Liver (tissue), 9 donors: Measurements from ENCODE around the gene AARSD1. TPM values are rescaled to one million over a fixed set of nuclear protein-coding genes. Genes with fewer than 3 reads are reported as not detected.
"Not testable (repeated sequence)": the region's sequence is repeated elsewhere in the genome, so short reads cannot be mapped to it uniquely, and the experiment has no call there.

Source experiments
- DNase-seq: peaks from one replicate; pipeline ENCODE4 v3.0.0-alpha.2; 2017; ENCODE audit warnings: low spot score
- H3K27ac ChIP-seq, 2 donors: one replicate each; pipeline ENCODE4 v1.7.0; 2013; ENCODE audit warnings: inconsistent platforms in 2 of 2, low read length in 2 of 2, control low read depth in 1 of 2, low read depth in 1 of 2, mild to moderate bottlenecking in 1 of 2
- H3K27me3 ChIP-seq, 4 donors: one replicate each; pipeline versions ENCODE4 v1.6.1 to v1.7.0; 2013; ENCODE audit warnings: low read length in 3 of 4, inconsistent platforms in 1 of 4, mild to moderate bottlenecking in 1 of 4, moderate library complexity in 1 of 4; ENCODE audit not compliant: control insufficient read depth in 4 of 4, insufficient read depth in 4 of 4
- H3K36me3 ChIP-seq, 4 donors: one replicate each; pipeline versions ENCODE4 v1.6.1 to v1.7.0; 2013; ENCODE audit warnings: low read length in 3 of 4, mild to moderate bottlenecking in 3 of 4, low read depth in 1 of 4, moderate library complexity in 1 of 4; ENCODE audit not compliant: control insufficient read depth in 4 of 4, insufficient read depth in 3 of 4
- H3K4me1 ChIP-seq, 4 donors: one replicate each; pipeline versions ENCODE4 v1.6.1 to v1.7.0; 2013; ENCODE audit warnings: low read length in 3 of 4, mild to moderate bottlenecking in 3 of 4, moderate library complexity in 1 of 4; ENCODE audit not compliant: control insufficient read depth in 4 of 4, insufficient read depth in 4 of 4
- H3K4me3 ChIP-seq, 3 donors: one replicate each; pipeline versions ENCODE4 v1.6.1 to v1.7.0; 2013; ENCODE audit warnings: low read length in 3 of 3, control low read depth in 1 of 3, low read depth in 1 of 3, mild to moderate bottlenecking in 1 of 3
- H3K9ac ChIP-seq, 2 donors: one replicate each; pipeline ENCODE4 v1.7.0; 2013; ENCODE audit warnings: low read length in 2 of 2, mild to moderate bottlenecking in 2 of 2, moderate library complexity in 2 of 2, control low read depth in 1 of 2, low read depth in 1 of 2
- H3K9me3 ChIP-seq, 4 donors: one replicate each; pipeline versions ENCODE4 v1.6.1 to v1.7.0; 2013; ENCODE audit warnings: low read length in 3 of 4; ENCODE audit not compliant: control insufficient read depth in 4 of 4
- EGR1 ChIP-seq, 2 donors: IDR thresholded peaks; 2 replicates each; pipeline ENCODE4 v1.6.1; 2016 to 2018; ENCODE audit warnings: antibody characterized with exemption in 2 of 2, low read depth in 2 of 2
- FOXA1 ChIP-seq: IDR thresholded peaks from 2 replicates; pipeline ENCODE4 v1.6.1; 2016; ENCODE audit warnings: antibody characterized with exemption
- FOXA2 ChIP-seq: IDR thresholded peaks from 2 replicates; pipeline ENCODE4 v1.6.1; 2016; ENCODE audit warnings: antibody characterized with exemption
- GABPA ChIP-seq, 2 donors: IDR thresholded peaks in 1 of 2; conservative IDR thresholded peaks in 1 of 2; 2 replicates each; pipeline ENCODE4 v1.6.1; 2016; ENCODE audit warnings: antibody characterized with exemption in 2 of 2, mild to moderate bottlenecking in 1 of 2, moderate library complexity in 1 of 2
- HNF4A ChIP-seq, 2 donors: conservative IDR thresholded peaks; 2 replicates each; pipeline ENCODE4 v1.6.1; 2016; ENCODE audit warnings: antibody characterized with exemption in 2 of 2, mild to moderate bottlenecking in 2 of 2
- HNF4G ChIP-seq: IDR thresholded peaks from 2 replicates; pipeline ENCODE4 v1.6.1; 2016; ENCODE audit warnings: antibody characterized with exemption
- JUND ChIP-seq, 2 donors: IDR thresholded peaks; 2 replicates each; pipeline ENCODE4 v1.6.1; 2016; ENCODE audit warnings: antibody characterized with exemption in 2 of 2
- NR2F2 ChIP-seq: IDR thresholded peaks from 2 replicates; pipeline ENCODE4 v1.6.1; 2016; ENCODE audit warnings: antibody characterized with exemption
- RAD21 ChIP-seq, 2 donors: IDR thresholded peaks; 2 replicates each; pipeline ENCODE4 v1.6.1; 2016; ENCODE audit warnings: antibody characterized with exemption in 2 of 2, mild to moderate bottlenecking in 2 of 2
- RXRA ChIP-seq, 2 donors: IDR thresholded peaks; 2 replicates each; pipeline ENCODE4 v1.6.1; 2017 to 2018; ENCODE audit warnings: antibody characterized with exemption in 2 of 2, mild to moderate bottlenecking in 1 of 2
- SP1 ChIP-seq: IDR thresholded peaks from 2 replicates; pipeline ENCODE4 v1.6.1; 2018; ENCODE audit warnings: antibody characterized with exemption, mild to moderate bottlenecking
- TAF1 ChIP-seq: conservative IDR thresholded peaks from 2 replicates; pipeline ENCODE4 v1.6.1; 2016; ENCODE audit warnings: antibody characterized with exemption, mild to moderate bottlenecking
- YY1 ChIP-seq: IDR thresholded peaks from 2 replicates; pipeline ENCODE4 v1.6.1; 2016; ENCODE audit warnings: antibody characterized with exemption, mild to moderate bottlenecking
- WGBS: extraction: QIAGEN DNeasy Blood & Tissue Kit; methylation state at CpG from one replicate; pipeline ENCODE4 v1.1.7; 2013; 5-methylcytosine and 5-hydroxymethylcytosine counted together
- polyA plus RNA-seq, 2 donors: library from polyadenylated mRNA; stranded (reverse) in 1 of 2; unstranded in 1 of 2; fragments of 200-250 nt in 1 of 2; fragments of >200 nt in 1 of 2; fragmentation: Nextera tagmentation in 1 of 2; extraction: Ambion mirVana in 1 of 2; gene quantifications; one replicate each; pipeline versions ENCODE4 v1.2.1 to v1.2.3, GENCODE V29; 2013 to 2015
- total RNA-seq, 2 donors: library from RNA; depleted of rRNA; stranded (reverse); fragments of >200 nt; gene quantifications; one replicate each; pipeline ENCODE4 v1.2.3, GENCODE V29; 2014
- TF ChIP-seq, protein P1 (sequence below): IDR thresholded peaks from 2 replicates; pipeline ENCODE4 v1.6.1; 2016; ENCODE audit warnings: antibody characterized with exemption, mild to moderate bottlenecking
- TF ChIP-seq, protein P2 (sequence below): fragments of 150-350 bp; IDR thresholded peaks from 2 replicates; pipeline ENCODE4 v1.5.1; 2017; ENCODE audit warnings: improper control_type of control experiment, low read depth, low read length; ENCODE audit not compliant: missing input control
- TF ChIP-seq, protein P3 (sequence below): IDR thresholded peaks from 2 replicates; pipeline ENCODE4 v1.6.1; 2016; ENCODE audit warnings: antibody characterized with exemption
- TF ChIP-seq, protein P4 (sequence below): IDR thresholded peaks from 2 replicates; pipeline ENCODE4 v1.6.1; 2016; ENCODE audit warnings: antibody characterized with exemption
- TF ChIP-seq, protein P5 (sequence below): IDR thresholded peaks from 2 replicates; pipeline ENCODE4 v1.6.1; 2016; ENCODE audit warnings: antibody characterized with exemption
- donor health status: healthy.
- donor health status: healthy.
- donor health status: healthy.
- donor health status: healthy.
- donor health status: healthy.

The AARSD1 gene
- total and polyA plus RNA-seq, 4 donors, result 8.2 to 25.2 (median 19.6) TPM

DNA sequence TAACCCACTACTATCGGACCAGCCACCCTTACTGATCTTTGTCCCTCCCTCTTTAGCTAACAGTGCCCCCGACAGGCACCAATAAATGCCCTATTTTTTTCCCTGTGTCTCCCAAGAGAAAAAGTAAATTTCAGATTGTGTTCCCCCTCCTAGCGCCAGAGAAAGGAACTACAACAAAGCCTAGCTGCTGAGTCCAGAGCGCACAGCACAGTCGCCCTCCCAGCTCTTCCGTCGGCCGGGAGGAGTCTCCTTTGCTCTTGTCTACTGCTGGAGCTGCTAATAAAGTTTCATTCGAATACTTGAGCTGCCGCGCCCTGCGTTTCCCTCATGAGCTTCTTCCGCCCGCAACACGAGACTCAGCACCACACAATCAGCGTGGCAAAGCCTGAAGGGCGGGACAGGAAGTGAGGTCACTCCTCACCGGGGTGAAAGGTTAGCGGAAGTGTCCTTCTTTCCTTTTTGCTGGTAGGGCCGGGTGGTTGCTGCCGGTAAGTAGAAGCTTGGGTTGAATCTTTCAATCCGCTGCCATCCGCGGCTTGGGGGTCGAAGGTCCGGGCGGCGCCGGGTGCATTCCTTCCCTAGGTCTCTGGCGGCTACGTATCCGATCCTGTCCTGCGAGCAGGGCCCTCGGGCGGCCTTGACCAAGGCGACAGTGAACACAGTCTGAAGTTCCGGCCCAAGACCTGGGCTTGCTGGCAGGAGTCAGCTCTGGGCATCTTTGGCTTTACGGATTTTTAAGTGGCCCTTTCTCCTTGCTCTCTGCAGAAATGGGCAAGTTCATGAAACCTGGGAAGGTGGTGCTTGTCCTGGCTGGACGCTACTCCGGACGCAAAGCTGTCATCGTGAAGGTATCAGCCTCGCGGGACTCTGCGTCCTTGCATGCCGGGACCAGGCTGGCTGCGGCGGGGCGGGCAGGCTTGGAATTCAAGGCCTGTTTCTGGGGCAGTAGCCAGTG, 34.0 kb upstream of the AARSD1 start, which contains the start of gene RPL27 (continued):
- TF ChIP-seq, protein P1, sequence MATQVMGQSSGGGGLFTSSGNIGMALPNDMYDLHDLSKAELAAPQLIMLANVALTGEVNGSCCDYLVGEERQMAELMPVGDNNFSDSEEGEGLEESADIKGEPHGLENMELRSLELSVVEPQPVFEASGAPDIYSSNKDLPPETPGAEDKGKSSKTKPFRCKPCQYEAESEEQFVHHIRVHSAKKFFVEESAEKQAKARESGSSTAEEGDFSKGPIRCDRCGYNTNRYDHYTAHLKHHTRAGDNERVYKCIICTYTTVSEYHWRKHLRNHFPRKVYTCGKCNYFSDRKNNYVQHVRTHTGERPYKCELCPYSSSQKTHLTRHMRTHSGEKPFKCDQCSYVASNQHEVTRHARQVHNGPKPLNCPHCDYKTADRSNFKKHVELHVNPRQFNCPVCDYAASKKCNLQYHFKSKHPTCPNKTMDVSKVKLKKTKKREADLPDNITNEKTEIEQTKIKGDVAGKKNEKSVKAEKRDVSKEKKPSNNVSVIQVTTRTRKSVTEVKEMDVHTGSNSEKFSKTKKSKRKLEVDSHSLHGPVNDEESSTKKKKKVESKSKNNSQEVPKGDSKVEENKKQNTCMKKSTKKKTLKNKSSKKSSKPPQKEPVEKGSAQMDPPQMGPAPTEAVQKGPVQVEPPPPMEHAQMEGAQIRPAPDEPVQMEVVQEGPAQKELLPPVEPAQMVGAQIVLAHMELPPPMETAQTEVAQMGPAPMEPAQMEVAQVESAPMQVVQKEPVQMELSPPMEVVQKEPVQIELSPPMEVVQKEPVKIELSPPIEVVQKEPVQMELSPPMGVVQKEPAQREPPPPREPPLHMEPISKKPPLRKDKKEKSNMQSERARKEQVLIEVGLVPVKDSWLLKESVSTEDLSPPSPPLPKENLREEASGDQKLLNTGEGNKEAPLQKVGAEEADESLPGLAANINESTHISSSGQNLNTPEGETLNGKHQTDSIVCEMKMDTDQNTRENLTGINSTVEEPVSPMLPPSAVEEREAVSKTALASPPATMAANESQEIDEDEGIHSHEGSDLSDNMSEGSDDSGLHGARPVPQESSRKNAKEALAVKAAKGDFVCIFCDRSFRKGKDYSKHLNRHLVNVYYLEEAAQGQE, result peak; percentile 88

DNA sequence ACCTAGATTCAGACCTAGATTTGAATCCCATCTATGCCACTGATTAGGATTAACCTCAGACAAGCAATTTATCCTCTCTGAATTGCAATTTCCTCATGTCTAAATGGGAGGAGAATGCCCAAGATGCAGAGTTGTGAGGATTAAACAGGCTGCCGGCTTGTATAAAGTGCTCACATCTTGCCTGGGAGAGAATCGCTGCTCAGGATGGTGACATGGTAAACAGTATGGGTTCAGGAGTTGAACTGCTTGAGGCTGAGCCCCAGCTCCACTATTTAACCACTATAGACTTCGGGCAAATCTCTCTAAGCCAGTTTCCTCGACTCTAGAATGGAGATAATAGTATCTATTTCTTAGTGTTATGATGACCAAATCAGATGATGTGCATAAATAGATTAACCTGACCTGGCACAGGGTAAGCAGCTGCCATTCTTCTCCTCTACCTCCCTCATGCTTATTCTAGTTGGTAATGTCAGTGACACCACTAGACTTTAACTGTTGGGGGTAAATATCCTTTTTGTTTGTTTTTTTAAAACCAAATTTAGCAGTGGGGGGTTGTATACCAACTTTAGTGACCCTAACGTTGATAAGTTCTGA, 33.2 kb upstream of the AARSD1 start:
- Histone ChIP-seq H3K36me3 (peaks cover 4 to 25% (median 14%) of the 10 kb centered on the region in 4 donors), H3K9ac (peak overlapping the region; percentile 19 to 73), H3K4me3 (peak overlapping the region in 2 of 3 donors; percentile 2 to 14), H3K4me1 (peaks cover 8 to 19% (median 15%) of the 10 kb centered on the region in 4 donors), H3K9me3 (no peaks in the 10 kb centered on the region), H3K27me3 (no peaks in the 10 kb centered on the region), H3K27ac (peak overlapping the region; percentile 61 to 62)
- TF ChIP-seq SP1 (no peak), YY1 (no peak), NR2F2 (no peak), EGR1 (IDR thresholded peaks at IDR 0.05; ENCODE audit: low read depth in 2 of 2) (no peak), GABPA (IDR thresholded peaks at IDR 0.05 in 1 of 2, conservative IDR thresholded peaks at IDR 0.05 in 1 of 2) (no peak), TAF1 (no peak), FOXA1 (no peak), RXRA (IDR thresholded peaks at IDR 0.05) (no peak), HNF4A (conservative IDR thresholded peaks at IDR 0.05) (no peak), JUND (IDR thresholded peaks at IDR 0.05) (no peak), FOXA2 (no peak), HNF4G (no peak), RAD21 (IDR thresholded peaks at IDR 0.05) (no peak)
- TF ChIP-seq, protein P2, sequence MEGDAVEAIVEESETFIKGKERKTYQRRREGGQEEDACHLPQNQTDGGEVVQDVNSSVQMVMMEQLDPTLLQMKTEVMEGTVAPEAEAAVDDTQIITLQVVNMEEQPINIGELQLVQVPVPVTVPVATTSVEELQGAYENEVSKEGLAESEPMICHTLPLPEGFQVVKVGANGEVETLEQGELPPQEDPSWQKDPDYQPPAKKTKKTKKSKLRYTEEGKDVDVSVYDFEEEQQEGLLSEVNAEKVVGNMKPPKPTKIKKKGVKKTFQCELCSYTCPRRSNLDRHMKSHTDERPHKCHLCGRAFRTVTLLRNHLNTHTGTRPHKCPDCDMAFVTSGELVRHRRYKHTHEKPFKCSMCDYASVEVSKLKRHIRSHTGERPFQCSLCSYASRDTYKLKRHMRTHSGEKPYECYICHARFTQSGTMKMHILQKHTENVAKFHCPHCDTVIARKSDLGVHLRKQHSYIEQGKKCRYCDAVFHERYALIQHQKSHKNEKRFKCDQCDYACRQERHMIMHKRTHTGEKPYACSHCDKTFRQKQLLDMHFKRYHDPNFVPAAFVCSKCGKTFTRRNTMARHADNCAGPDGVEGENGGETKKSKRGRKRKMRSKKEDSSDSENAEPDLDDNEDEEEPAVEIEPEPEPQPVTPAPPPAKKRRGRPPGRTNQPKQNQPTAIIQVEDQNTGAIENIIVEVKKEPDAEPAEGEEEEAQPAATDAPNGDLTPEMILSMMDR, result no peak
- TF ChIP-seq, protein P1, result no peak
- TF ChIP-seq, protein P3, sequence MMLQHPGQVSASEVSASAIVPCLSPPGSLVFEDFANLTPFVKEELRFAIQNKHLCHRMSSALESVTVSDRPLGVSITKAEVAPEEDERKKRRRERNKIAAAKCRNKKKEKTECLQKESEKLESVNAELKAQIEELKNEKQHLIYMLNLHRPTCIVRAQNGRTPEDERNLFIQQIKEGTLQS, result no peak
- TF ChIP-seq, protein P4, sequence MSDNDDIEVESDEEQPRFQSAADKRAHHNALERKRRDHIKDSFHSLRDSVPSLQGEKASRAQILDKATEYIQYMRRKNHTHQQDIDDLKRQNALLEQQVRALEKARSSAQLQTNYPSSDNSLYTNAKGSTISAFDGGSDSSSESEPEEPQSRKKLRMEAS, result no peak
- TF ChIP-seq, protein P5, sequence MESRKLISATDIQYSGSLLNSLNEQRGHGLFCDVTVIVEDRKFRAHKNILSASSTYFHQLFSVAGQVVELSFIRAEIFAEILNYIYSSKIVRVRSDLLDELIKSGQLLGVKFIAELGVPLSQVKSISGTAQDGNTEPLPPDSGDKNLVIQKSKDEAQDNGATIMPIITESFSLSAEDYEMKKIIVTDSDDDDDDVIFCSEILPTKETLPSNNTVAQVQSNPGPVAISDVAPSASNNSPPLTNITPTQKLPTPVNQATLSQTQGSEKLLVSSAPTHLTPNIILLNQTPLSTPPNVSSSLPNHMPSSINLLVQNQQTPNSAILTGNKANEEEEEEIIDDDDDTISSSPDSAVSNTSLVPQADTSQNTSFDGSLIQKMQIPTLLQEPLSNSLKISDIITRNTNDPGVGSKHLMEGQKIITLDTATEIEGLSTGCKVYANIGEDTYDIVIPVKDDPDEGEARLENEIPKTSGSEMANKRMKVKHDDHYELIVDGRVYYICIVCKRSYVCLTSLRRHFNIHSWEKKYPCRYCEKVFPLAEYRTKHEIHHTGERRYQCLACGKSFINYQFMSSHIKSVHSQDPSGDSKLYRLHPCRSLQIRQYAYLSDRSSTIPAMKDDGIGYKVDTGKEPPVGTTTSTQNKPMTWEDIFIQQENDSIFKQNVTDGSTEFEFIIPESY, result no peak
- no peak for DNase-seq
- WGBS, result 9% methylated on average over 5 of the region's 5 CpGs

DNA sequence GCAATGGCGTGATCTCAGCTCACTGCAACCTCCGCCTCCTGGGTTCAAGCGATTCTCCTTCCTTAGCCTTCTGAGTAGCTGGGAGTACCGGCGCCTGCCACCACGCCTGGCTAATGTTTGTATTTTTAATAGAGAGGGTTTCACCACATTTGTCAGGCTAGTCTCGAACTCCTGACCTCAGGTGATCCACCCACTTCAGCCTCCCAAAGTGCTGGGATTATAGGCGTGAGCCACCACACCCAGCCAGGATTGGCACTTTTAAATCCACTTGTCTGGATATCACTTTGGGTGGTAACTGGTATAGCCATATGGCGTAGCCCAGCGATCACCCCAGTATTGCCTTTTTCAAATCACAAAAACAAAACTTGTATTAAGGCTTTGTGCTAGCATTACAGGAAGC, 29.7 kb upstream of the AARSD1 start:
- not testable (repeated sequence) for H3K4me1 ChIP-seq, H3K27ac ChIP-seq, DNase-seq, H3K9ac ChIP-seq, H3K4me3 ChIP-seq, H3K27me3 ChIP-seq, H3K9me3 ChIP-seq
- WGBS, result 84% methylated on average over 10 of the region's 10 CpGs
- H3K36me3 ChIP-seq, result peaks cover 19 to 38% (median 27%) of the 10 kb centered on the region in 4 donors
